MM.1S (cell line): ENCODE measurements around the gene MAGIX.

ENCODE experiments used
- DNase-seq: peaks from one replicate; pipeline ENCODE4 v3.0.0-alpha.2; 2015
- H2AFZ ChIP-seq: fragments of 300-600 bp; sonication (generic); 2 replicates; pipeline ENCODE4 v1.6.0; 2016; ENCODE audit warnings: antibody characterized with exemption, low read length
- H3F3A ChIP-seq: fragments of 300-600 bp; sonication (generic); 2 replicates; pipeline ENCODE4 v1.6.1; 2016; ENCODE audit warnings: mild to moderate bottlenecking, antibody characterized with exemption, low read length, moderate library complexity, mixed read lengths; ENCODE audit not compliant: insufficient read depth
- H3K27ac ChIP-seq: fragments of 300-600 bp; sonication (generic); 2 replicates; pipeline ENCODE4 v1.5.1; 2016; ENCODE audit warnings: mild to moderate bottlenecking, low read length
- H3K27me3 ChIP-seq: fragments of 300-600 bp; sonication (generic); replicated peaks from 2 replicates; pipeline ENCODE4 v1.6.0; 2016; ENCODE audit warnings: low read length; ENCODE audit not compliant: insufficient read depth
- H3K36me3 ChIP-seq: fragments of 300-600 bp; sonication (generic); replicated peaks from 2 replicates; pipeline ENCODE4 v1.6.1; 2016; ENCODE audit warnings: mild to moderate bottlenecking, low read length, mixed read lengths; ENCODE audit not compliant: insufficient read depth
- H3K4me1 ChIP-seq: fragments of 300-600 bp; sonication (generic); 2 replicates; pipeline ENCODE4 v1.6.1; 2016; ENCODE audit warnings: low read length, mixed read lengths
- H3K4me2 ChIP-seq: fragments of 300-600 bp; sonication (generic); 2 replicates; pipeline ENCODE4 v1.6.0; 2016; ENCODE audit warnings: low read depth, low read length
- H3K4me3 ChIP-seq: fragments of 300-600 bp; sonication (generic); 2 replicates; pipeline ENCODE4 v1.5.1; 2016; ENCODE audit warnings: low read length, mixed read lengths
- H3K79me2 ChIP-seq: fragments of 300-600 bp; sonication (generic); 2 replicates; pipeline ENCODE4 v1.6.1; 2016; ENCODE audit warnings: mixed run types, low read length, mixed read lengths
- H3K9ac ChIP-seq: fragments of 300-600 bp; sonication (generic); 2 replicates; pipeline ENCODE4 v1.6.1; 2016; ENCODE audit warnings: low read length, mixed read lengths
- H3K9me2 ChIP-seq: fragments of 300-600 bp; sonication (generic); replicated peaks from 2 replicates; pipeline ENCODE4 v1.6.1; 2016; ENCODE audit warnings: mild to moderate bottlenecking, low read length, mixed read lengths; ENCODE audit not compliant: insufficient read depth
- H3K9me3 ChIP-seq: fragments of 300-600 bp; sonication (generic); replicated peaks from 2 replicates; pipeline ENCODE4 v1.6.1; 2016; ENCODE audit warnings: mild to moderate bottlenecking, low read length, mixed read lengths; ENCODE audit not compliant: insufficient read depth
- H4K20me1 ChIP-seq: fragments of 300-600 bp; sonication (generic); 2 replicates; pipeline ENCODE4 v1.6.1; 2016; ENCODE audit warnings: mild to moderate bottlenecking, low read length, moderate library complexity, mixed read lengths; ENCODE audit not compliant: insufficient read depth
- EZH2 ChIP-seq: fragments of 300-600 bp; sonication (generic); optimal IDR thresholded peaks from 2 replicates; pipeline ENCODE3; 2017; ENCODE audit warnings: low read depth, mild to moderate bottlenecking, antibody characterized with exemption, low read length, mixed read lengths
- EZH2phosphoT487 ChIP-seq: fragments of 300-600 bp; sonication (generic); IDR thresholded peaks from 2 replicates; pipeline ENCODE4 v1.6.1; 2018; ENCODE audit warnings: antibody characterized with exemption, low read length
- TF ChIP-seq, protein P1 (sequence below): fragments of 300-600 bp; sonication (generic); IDR thresholded peaks from 2 replicates; pipeline ENCODE4 v1.5.1; 2016; ENCODE audit warnings: antibody characterized with exemption, low read length, mixed read lengths

The MAGIX gene

DNA sequence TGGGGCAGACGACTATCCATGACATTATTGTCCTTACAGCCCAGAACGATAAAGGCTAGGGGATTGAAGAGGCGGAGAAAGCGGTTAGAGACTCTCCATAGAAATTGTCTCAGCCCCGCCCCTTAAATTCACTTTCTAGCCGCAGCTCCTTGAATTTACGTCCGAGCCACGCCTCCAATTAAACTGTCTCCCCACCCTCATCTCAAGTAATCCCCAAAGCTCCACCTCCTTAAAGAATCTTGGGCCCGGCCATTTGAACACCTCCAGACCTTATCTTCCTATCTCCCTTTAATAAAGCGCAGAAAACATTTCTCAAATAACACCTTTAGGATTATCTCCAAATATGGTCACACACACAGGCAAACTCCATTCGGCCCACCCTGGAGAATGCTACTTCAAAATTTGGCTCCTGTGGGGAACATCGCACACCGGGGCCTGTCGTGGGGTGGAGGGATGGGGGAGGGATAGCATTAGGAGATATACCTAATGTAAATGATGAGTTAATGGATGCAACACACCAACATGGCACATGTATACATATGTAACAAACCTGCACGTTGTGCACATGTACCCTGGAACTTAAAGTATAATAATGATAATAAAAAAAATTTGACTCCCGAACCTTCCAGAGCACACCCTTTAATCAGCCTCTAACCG lies 7.2 kb upstream of the MAGIX start:
- Histone ChIP-seq H3K9ac (peak overlapping the region; percentile 73; the same call in 1 of the 2 replicates), H3K9me3 (no peaks in the 10 kb centered on the region), H4K20me1 (no peaks in the 10 kb centered on the region), H3K27ac (peak overlapping the region; percentile 65; the same call in 1 of the 2 replicates), H3K36me3 (no peaks in the 10 kb centered on the region), H3K4me3 (peak overlapping the region; percentile 75), H3K4me1 (no peaks in the 10 kb centered on the region), H3K4me2 (peak overlapping the region; percentile 83), H3K79me2 (no peaks in the 10 kb centered on the region), H3K9me2 (no peaks in the 10 kb centered on the region), H2AFZ (peak overlapping the region; percentile 72; the same call in 1 of the 2 replicates), H3F3A (no peaks in the 10 kb centered on the region), H3K27me3 (no peaks in the 10 kb centered on the region)
- TF ChIP-seq EZH2: no peak
- TF ChIP-seq EZH2phosphoT487: no peak
- TF ChIP-seq, protein P1, sequence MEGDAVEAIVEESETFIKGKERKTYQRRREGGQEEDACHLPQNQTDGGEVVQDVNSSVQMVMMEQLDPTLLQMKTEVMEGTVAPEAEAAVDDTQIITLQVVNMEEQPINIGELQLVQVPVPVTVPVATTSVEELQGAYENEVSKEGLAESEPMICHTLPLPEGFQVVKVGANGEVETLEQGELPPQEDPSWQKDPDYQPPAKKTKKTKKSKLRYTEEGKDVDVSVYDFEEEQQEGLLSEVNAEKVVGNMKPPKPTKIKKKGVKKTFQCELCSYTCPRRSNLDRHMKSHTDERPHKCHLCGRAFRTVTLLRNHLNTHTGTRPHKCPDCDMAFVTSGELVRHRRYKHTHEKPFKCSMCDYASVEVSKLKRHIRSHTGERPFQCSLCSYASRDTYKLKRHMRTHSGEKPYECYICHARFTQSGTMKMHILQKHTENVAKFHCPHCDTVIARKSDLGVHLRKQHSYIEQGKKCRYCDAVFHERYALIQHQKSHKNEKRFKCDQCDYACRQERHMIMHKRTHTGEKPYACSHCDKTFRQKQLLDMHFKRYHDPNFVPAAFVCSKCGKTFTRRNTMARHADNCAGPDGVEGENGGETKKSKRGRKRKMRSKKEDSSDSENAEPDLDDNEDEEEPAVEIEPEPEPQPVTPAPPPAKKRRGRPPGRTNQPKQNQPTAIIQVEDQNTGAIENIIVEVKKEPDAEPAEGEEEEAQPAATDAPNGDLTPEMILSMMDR: no peak
- peak; percentile 21 for DNase-seq

DNA sequence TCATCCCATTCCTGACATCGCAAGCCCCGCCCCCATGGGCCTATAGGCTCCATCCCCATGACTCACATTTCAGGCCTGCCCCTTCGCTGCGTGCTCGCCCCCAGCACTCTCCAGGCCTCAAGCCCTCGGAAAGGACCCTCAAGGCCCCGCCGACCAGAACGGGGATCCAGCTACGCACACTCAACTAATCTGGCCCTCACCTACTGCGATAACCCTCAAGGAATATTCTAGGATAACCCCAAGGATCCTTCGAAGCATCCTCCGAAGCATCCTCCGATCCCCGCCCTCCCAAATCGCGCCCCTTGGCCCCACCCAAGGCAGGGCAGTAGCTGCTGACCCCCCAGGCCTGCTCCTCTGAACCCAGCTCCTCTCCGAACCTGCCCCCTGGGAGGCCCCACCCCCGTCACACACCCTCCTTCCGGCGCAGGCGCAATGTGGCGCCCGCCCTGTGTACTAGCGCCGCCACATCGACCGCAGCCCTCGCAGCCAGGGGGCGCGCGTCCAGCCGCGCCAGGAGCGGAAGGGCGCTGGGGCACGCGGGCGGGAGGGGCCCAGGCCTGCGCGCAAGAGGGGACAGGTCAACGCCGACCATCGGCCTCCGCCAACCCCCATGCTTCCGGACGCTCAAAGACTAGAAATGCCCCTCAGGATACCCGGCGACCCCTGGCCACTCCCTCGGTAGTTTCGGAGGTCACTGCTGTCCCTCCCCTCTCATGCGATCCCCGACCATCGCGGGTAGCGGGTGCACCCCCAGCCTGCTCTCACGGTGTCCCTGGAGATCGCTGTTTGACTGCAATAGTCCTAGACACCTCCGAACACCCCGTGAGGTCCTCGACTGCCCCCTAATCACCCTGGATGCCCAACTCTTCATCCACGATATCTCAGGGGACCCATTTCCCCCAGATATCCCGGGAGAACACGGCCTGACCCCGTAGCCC lies 6.4 kb upstream of the MAGIX start:
- no peaks in the 10 kb centered on the region for H4K20me1 ChIP-seq
- no peaks in the 10 kb centered on the region for H3K4me1 ChIP-seq
- H3K36me3 ChIP-seq: no peaks in the 10 kb centered on the region
- no peaks in the 10 kb centered on the region for H3K79me2 ChIP-seq
- peak overlapping the region; percentile 75 for H3K4me3 ChIP-seq
- H3K4me2 ChIP-seq: peak overlapping the region; percentile 83
- H3F3A ChIP-seq: no peaks in the 10 kb centered on the region
- peak; percentile 80 for DNase-seq
- H3K27me3 ChIP-seq: no peaks in the 10 kb centered on the region
- H3K9me3 ChIP-seq: no peaks in the 10 kb centered on the region
- H3K9ac ChIP-seq: peak overlapping the region; percentile 73
- peak overlapping the region; percentile 65; the same call in 1 of the 2 replicates for H3K27ac ChIP-seq
- TF ChIP-seq EZH2phosphoT487 (no peak), EZH2 (no peak)
- TF ChIP-seq, protein P1: peak; percentile 60
- H3K9me2 ChIP-seq: no peaks in the 10 kb centered on the region
- peak overlapping the region; percentile 78 for H2AFZ ChIP-seq

DNA sequence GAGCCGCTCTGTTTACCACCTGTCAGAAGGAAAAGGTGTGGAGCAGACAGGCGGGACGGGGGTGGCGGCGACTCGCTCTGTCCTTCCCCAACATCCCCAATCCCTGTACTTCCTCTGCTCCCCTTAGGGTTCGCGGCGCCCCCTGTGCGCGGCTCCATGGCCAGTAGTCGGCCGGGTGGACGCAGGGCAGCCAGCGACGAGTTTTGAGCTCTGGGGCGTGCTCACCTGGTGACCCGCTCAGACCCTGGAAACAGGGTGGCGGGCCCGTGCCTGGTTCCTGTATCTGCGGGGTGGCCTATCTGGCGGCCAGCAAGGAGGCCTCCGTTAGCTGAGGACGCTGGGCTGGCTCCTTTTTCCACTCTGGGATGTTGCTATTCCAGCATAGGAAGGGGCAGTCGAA lies 5.4 kb upstream of the MAGIX start:
- Histone ChIP-seq H3K27ac (no peak overlapping the region), H2AFZ (no peak overlapping the region), H3K27me3 (no peaks in the 10 kb centered on the region), H3K36me3 (no peaks in the 10 kb centered on the region), H4K20me1 (no peaks in the 10 kb centered on the region), H3K4me2 (no peak overlapping the region), H3K9me2 (no peaks in the 10 kb centered on the region), H3F3A (no peaks in the 10 kb centered on the region), H3K4me1 (no peaks in the 10 kb centered on the region), H3K79me2 (no peaks in the 10 kb centered on the region), H3K9me3 (no peaks in the 10 kb centered on the region), H3K9ac (no peak overlapping the region), H3K4me3 (no peak overlapping the region)
- no peak for TF ChIP-seq EZH2phosphoT487
- TF ChIP-seq, protein P1: no peak
- TF ChIP-seq EZH2: no peak
- DNase-seq: no peak
